Measurements from ENCODE around the gene FAM131B. TPM values are rescaled to one million over a fixed set of nuclear protein-coding genes. Genes with fewer than 3 reads are reported as not detected.

FAM131B gene
- total and polyA plus RNA-seq, 2 of the 8 experiments (the other 6 are each of a cell fraction or from before 2014, with no cell fraction given), result 23.1 to 38.2 TPM

GRCh38 chr7:143388051-143388450, 25.5 kb upstream of the FAM131B start:
- WGBS, 2 experiments (ENCODE audit: extremely low coverage in 1 of 2, insufficient coverage in 1 of 2, insufficient read length in 1 of 2, insufficient replicate concordance in 2 of 2, low coverage in 1 of 2, low lambda C conversion rate in 2 of 2, missing lambda C conversion rate in 1 of 2), result 83% methylated on average over 3 of the region's 10 CpGs; no CpG with 5 or more reads in 1 of the 2 experiments
- H4K8ac ChIP-seq (ENCODE audit: extremely low read depth, insufficient read depth, low read length), result no peak overlapping the region
- peaks cover 25% of the 10 kb centered on the region for H3K79me1 ChIP-seq (ENCODE audit: low read depth, low read length)
- peak overlapping the region; percentile 78; the same call in 1 of the 2 replicates for H2BK5ac ChIP-seq (ENCODE audit: low read depth, low read length)
- no peak overlapping the region for H3K4me3 ChIP-seq (ENCODE audit: extremely low read depth in 1 of 4, insufficient read depth in 2 of 4, low read depth in 3 of 4, low read length in 4 of 4)
- H3K79me2 ChIP-seq (ENCODE audit: control insufficient read depth in 1 of 2, insufficient read depth in 2 of 2, low read length in 2 of 2), result peaks cover 3 to 31% of the 10 kb centered on the region in 2 experiments; a peak in 3 of 4 replicates
- FAIRE-seq (no peak), DNase-seq (ENCODE audit: low read depth in 1 of 2, low spot score in 2 of 2) (no peak)
- H3K4me1 ChIP-seq (replicated peaks in 1 of 4; ENCODE audit: control insufficient read depth in 3 of 4, insufficient read depth in 4 of 4, low read length in 3 of 4), result peaks cover 0 to 9% (median 2%) of the 10 kb centered on the region in 4 experiments; a peak in 5 of 7 replicates
- no peak overlapping the region for H3K56ac ChIP-seq (replicated peaks; ENCODE audit: insufficient read length, low read depth, low read length)
- H3K4me2 ChIP-seq (ENCODE audit: insufficient read depth in 1 of 2, low read depth in 2 of 2, low read length in 2 of 2), result no peak overlapping the region
- no peak overlapping the region for H3K18ac ChIP-seq (ENCODE audit: extremely low read depth, low read length)
- H4K5ac ChIP-seq (ENCODE audit: insufficient read length, low read depth, low read length), result no peak overlapping the region
- ChIA-PET POLR2A (ENCODE audit: partially characterized antibody) (interaction anchor here (0.5 to 25.2 kb wide), 12 partner anchors 8 to 534 kb away, joined by 3 to 518 read pairs (median 10); partner anchors contain the start of genes EPHA1, FAM131B and ZYX), CTCF (ENCODE audit: partially characterized antibody) (interaction anchor here (0.6 to 23.5 kb wide), 26 partner anchors 10 to 127 kb away, joined by 3 to 359 read pairs (median 5); partner anchors contain the start of genes CLCN1, EPHA1 and ZYX)
- TF ChIP-seq MAX (IDR thresholded peaks at IDR 0.05), result 0 out of 2 replicates have a peak, but pooled peaks have one; percentile 3
- TF ChIP-seq CTBP2 (IDR thresholded peaks at IDR 0.05; ENCODE audit: borderline replicate concordance, insufficient read depth, insufficient read length, low read length), result no peak
- peak in 1 of 2 experiments; percentile 59; a peak in 1 of 3 replicates for TF ChIP-seq POLR2A (IDR thresholded peaks at IDR 0.05; ENCODE audit: control extremely low read depth in 1 of 2, low read depth in 2 of 2, low read length in 2 of 2)
- no peak for TF ChIP-seq POU5F1 (IDR thresholded peaks at IDR 0.05; ENCODE audit: low read depth, low read length)
- no peak for TF ChIP-seq BACH1 (IDR thresholded peaks at IDR 0.05; ENCODE audit: low read length)
- H4K91ac ChIP-seq (replicated peaks; ENCODE audit: insufficient read length, low read length), result no peak overlapping the region
- H3K23me2 ChIP-seq (ENCODE audit: low read depth, low read length), result peaks cover 4% of the 10 kb centered on the region; the same call in 1 of the 2 replicates
- H3K27ac ChIP-seq (ENCODE audit: low read depth, low read length), result no peak overlapping the region
- no peak overlapping the region for H2BK20ac ChIP-seq (ENCODE audit: low read length)
- no peaks in the 10 kb centered on the region for H3K27me3 ChIP-seq (replicated peaks in 1 of 4; ENCODE audit: control insufficient read depth in 3 of 4, extremely low read depth in 1 of 4, insufficient read depth in 3 of 4, low read length in 3 of 4)
- H2AK5ac ChIP-seq (ENCODE audit: low read depth, low read length), result no peak overlapping the region
- H3K9me3 ChIP-seq (ENCODE audit: insufficient read depth in 2 of 2, low read depth in 1 of 2, low read length in 1 of 2), result no peaks in the 10 kb centered on the region
- H3K23ac ChIP-seq (ENCODE audit: insufficient read length), result no peak overlapping the region
- H3K9ac ChIP-seq (replicated peaks in 1 of 4; ENCODE audit: extremely low read depth in 1 of 4, low read depth in 3 of 4, low read length in 3 of 4), result no peak overlapping the region
- no peak overlapping the region for H2BK15ac ChIP-seq (ENCODE audit: low read length)
- no peak overlapping the region for H3K14ac ChIP-seq (ENCODE audit: insufficient read length)
- H2AFZ ChIP-seq (ENCODE audit: low read length), result no peak overlapping the region
- H3K4ac ChIP-seq (replicated peaks; ENCODE audit: insufficient read length, low read depth, low read length), result no peak overlapping the region
- H2BK120ac ChIP-seq (replicated peaks; ENCODE audit: low read depth, low read length), result no peak overlapping the region
- peaks cover 21 to 77% (median 51%) of the 10 kb centered on the region in 4 experiments for H3K36me3 ChIP-seq (ENCODE audit: control insufficient read depth in 2 of 4, insufficient read depth in 4 of 4, low read length in 3 of 4)
- no peak overlapping the region for H2BK12ac ChIP-seq (ENCODE audit: low read depth, low read length)
- peaks cover 46 to 61% of the 10 kb centered on the region in 2 experiments for H4K20me1 ChIP-seq (replicated peaks in 1 of 2; ENCODE audit: control insufficient read depth in 1 of 2, insufficient read depth in 2 of 2, low read length in 2 of 2)
